Measurements from ENCODE around the gene DOCK6. TPM values are rescaled to one million over a fixed set of nuclear protein-coding genes. Genes with fewer than 3 reads are reported as not detected.
A peak's percentile ranks its signal among the peaks of the same experiment; 100 is the strongest.

Gene DOCK6
- total RNA-seq, 2 donors from 2014 or later: 0.62 to 6.1 TPM

GRCh38 chr19:11251217-11251616 lies 11.1 kb downstream of the DOCK6 start:
- no peak for ATAC-seq
- peaks cover 3% of the 10 kb centered on the region for H3K4me1 Mint-ChIP-seq

DNA sequence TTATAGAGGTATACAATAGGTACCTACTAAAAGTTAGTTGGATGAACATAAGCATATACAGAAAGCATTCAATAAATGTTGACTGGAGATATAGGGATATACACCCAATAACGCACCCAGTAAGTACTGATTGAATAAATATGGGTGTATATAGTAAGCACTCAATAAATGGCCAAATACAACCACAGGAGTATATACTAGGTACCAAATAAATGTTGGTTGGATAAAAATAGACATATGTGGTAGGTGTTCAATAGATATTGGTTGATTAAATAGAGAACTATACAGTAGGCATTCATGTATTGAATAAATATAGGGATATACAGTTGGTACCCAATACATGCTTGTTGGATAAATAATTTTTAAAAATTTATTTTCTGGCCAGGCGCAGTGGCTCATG lies 13.5 kb downstream of the DOCK6 start:
- peaks cover 4% of the 10 kb centered on the region for H3K4me1 Mint-ChIP-seq
- peaks cover 12% of the 10 kb centered on the region for H3K27me3 Mint-ChIP-seq
- ATAC-seq (no peak), DNase-seq (no peak)
- H3K36me3 Mint-ChIP-seq (ENCODE audit: low read depth): peaks cover 2% of the 10 kb centered on the region
- no peak overlapping the region for H3K27ac Mint-ChIP-seq
- no peak overlapping the region for H3K4me3 Mint-ChIP-seq
- no peaks in the 10 kb centered on the region for H3K9me3 ChIP-seq (ENCODE audit: control insufficient read depth, low read length, poor library complexity, severe bottlenecking)

More at GRCh38 chr19:11251217-11251616, 11.1 kb downstream of the DOCK6 start:
- DNase-seq: no peak
- Mint-ChIP-seq H3K36me3 (ENCODE audit: low read depth) (peaks cover 2% of the 10 kb centered on the region), H3K4me3 (no peak overlapping the region), H3K27ac (no peak overlapping the region), H3K27me3 (peaks cover 11% of the 10 kb centered on the region)
- no peaks in the 10 kb centered on the region for H3K9me3 ChIP-seq (ENCODE audit: control insufficient read depth, low read length, poor library complexity, severe bottlenecking)

DNA sequence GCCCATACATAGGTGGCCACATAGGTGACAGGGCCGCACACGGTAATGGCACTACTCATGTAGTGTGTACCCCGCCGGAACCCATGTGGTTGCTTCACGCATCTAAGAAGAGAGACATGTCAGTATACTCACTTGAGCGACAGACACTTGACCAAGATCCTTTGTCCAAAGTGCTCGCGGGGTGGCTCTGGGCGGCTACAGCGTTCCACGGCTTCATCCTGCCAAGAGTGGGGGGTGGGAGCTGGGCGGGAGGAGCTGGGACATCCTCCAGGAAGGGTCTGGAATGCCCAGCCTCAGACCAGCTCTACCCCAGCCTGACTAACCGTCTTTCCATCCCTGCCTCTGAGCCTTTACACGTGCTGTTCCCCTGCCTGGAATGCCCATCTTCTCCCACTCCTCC lies 14.4 kb downstream of the DOCK6 start:
- no peak overlapping the region for H3K27ac Mint-ChIP-seq
- H3K27me3 Mint-ChIP-seq: peaks cover 19% of the 10 kb centered on the region
- H3K4me3 Mint-ChIP-seq: no peak overlapping the region
- ATAC-seq (no peak), DNase-seq (no peak)
- H3K9me3 ChIP-seq (ENCODE audit: control insufficient read depth, low read length, poor library complexity, severe bottlenecking): no peaks in the 10 kb centered on the region
- peaks cover 7% of the 10 kb centered on the region for H3K4me1 Mint-ChIP-seq
- H3K36me3 Mint-ChIP-seq (ENCODE audit: low read depth): peaks cover 2% of the 10 kb centered on the region

- Mint-ChIP-seq H3K27ac (no peak overlapping the region), H3K4me3 (no peak overlapping the region), H3K27me3 (peaks cover 23% of the 10 kb centered on the region), H3K4me1 (peaks cover 10% of the 10 kb centered on the region), H3K36me3 (ENCODE audit: low read depth) (peaks cover 2% of the 10 kb centered on the region)
- ATAC-seq (no peak), DNase-seq (no peak)
- H3K9me3 ChIP-seq (ENCODE audit: control insufficient read depth, low read length, poor library complexity, severe bottlenecking): no peaks in the 10 kb centered on the region
Observed at GRCh38 chr19:11247391-11247790, 14.9 kb downstream of the DOCK6 start.

DNA sequence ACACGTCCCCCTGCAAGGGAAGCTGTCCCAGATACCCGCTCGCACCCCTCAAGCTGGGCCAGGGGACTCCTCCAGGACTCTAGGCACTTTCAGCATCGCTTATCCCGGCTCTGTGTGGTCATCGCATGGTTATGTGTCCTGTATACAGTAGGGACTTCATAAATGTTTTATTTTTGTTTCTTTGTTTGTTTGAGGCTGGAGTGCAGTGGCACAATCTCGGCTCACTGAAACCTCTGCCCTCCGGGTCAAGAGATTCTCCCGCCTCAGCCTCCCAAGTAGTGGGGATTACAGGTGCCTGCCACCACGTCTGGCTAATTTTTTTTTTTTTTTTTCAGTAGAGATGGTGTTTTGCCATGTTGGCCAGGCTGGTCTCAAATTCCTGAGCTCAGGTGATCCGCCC lies 15.4 kb downstream of the DOCK6 start:
- H3K27me3 Mint-ChIP-seq: peaks cover 25% of the 10 kb centered on the region
- no peak for DNase-seq
- H3K4me3 Mint-ChIP-seq: no peak overlapping the region
- H3K27ac Mint-ChIP-seq: no peak overlapping the region
- peaks cover 10% of the 10 kb centered on the region for H3K4me1 Mint-ChIP-seq
- ATAC-seq: no peak
- no peaks in the 10 kb centered on the region for H3K9me3 ChIP-seq (ENCODE audit: control insufficient read depth, low read length, poor library complexity, severe bottlenecking)
- H3K36me3 Mint-ChIP-seq (ENCODE audit: low read depth): peaks cover 2% of the 10 kb centered on the region

DNA sequence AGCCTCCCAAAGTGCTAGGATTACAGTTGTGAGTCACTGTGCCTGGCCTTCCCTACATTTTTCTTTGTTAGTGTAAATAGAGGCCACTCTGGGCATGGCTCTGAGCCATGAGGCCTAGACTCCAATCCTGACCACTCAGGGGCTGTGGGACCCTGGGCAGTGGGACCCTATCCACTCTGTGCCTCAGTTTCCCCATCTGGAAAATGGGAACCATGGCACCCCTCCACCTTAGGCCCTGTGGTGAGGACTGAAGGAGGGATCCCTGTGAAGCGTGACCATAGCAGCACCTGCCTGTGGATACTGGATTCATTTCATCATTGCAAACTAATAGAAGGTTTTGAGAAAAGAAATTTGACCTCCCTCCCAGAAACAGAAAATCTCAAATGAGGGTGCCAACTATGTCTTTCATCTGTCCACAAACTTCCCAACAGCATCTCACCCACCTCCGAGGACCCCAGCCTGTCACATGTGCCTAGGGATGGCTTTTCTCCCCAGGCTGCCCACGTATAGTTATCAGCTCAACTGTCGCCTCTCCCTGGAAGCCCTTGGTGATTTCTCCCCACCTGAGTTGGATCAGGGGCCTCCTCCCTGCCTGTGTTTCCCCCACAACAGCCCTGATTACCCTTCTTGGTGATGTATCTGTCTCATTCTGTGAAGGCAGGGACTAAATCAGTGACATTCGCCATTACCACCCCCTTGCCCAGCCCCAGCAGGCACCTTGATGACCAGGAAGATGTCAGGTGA lies 17.3 kb downstream of the DOCK6 start:
- Mint-ChIP-seq H3K27ac (no peak overlapping the region), H3K27me3 (peaks cover 35% of the 10 kb centered on the region), H3K36me3 (ENCODE audit: low read depth) (peaks cover 2% of the 10 kb centered on the region), H3K4me3 (no peak overlapping the region), H3K4me1 (peaks cover 10% of the 10 kb centered on the region)
- no peaks in the 10 kb centered on the region for H3K9me3 ChIP-seq (ENCODE audit: control insufficient read depth, low read length, poor library complexity, severe bottlenecking)
- ATAC-seq (no peak), DNase-seq (no peak)

- no peak overlapping the region for H3K27ac Mint-ChIP-seq
- DNase-seq (no peak), ATAC-seq (no peak)
- H3K4me3 Mint-ChIP-seq: no peak overlapping the region
- H3K36me3 Mint-ChIP-seq (ENCODE audit: low read depth): peaks cover 2% of the 10 kb centered on the region
- H3K4me1 Mint-ChIP-seq: peaks cover 10% of the 10 kb centered on the region
- peaks cover 35% of the 10 kb centered on the region for H3K27me3 Mint-ChIP-seq
- H3K9me3 ChIP-seq (ENCODE audit: control insufficient read depth, low read length, poor library complexity, severe bottlenecking): no peaks in the 10 kb centered on the region
Observed at GRCh38 chr19:11243798-11244169, 18.5 kb downstream of the DOCK6 start.

- no peak overlapping the region for H3K4me3 Mint-ChIP-seq
- peaks cover 30% of the 10 kb centered on the region for H3K27me3 Mint-ChIP-seq
- DNase-seq: peak; percentile 73 to 79 (median 78)
- H3K4me1 Mint-ChIP-seq: peaks cover 10% of the 10 kb centered on the region
- peak; percentile 98 for ATAC-seq
- H3K9me3 ChIP-seq (ENCODE audit: control insufficient read depth, low read length, poor library complexity, severe bottlenecking): no peaks in the 10 kb centered on the region
- H3K36me3 Mint-ChIP-seq (ENCODE audit: low read depth): peaks cover 2% of the 10 kb centered on the region
- no peak overlapping the region for H3K27ac Mint-ChIP-seq
Observed at GRCh38 chr19:11242864-11243797, 19.2 kb downstream of the DOCK6 start.

- Mint-ChIP-seq H3K36me3 (ENCODE audit: low read depth) (peaks cover 2% of the 10 kb centered on the region), H3K27me3 (peaks cover 30% of the 10 kb centered on the region), H3K27ac (no peak overlapping the region), H3K4me1 (peaks cover 10% of the 10 kb centered on the region), H3K4me3 (no peak overlapping the region)
- no peaks in the 10 kb centered on the region for H3K9me3 ChIP-seq (ENCODE audit: control insufficient read depth, low read length, poor library complexity, severe bottlenecking)
- DNase-seq: no peak
- no peak for ATAC-seq
Observed at GRCh38 chr19:11242025-11242424, 20.3 kb downstream of the DOCK6 start.

GRCh38 chr19:11240008-11240444 lies 22.3 kb downstream of the DOCK6 start:
- H3K27ac Mint-ChIP-seq: no peak overlapping the region
- H3K4me3 Mint-ChIP-seq: no peak overlapping the region
- ATAC-seq (no peak), DNase-seq (no peak)
- no peaks in the 10 kb centered on the region for H3K9me3 ChIP-seq (ENCODE audit: control insufficient read depth, low read length, poor library complexity, severe bottlenecking)
- peaks cover 24% of the 10 kb centered on the region for H3K27me3 Mint-ChIP-seq
- H3K36me3 Mint-ChIP-seq (ENCODE audit: low read depth): no peaks in the 10 kb centered on the region
- H3K4me1 Mint-ChIP-seq: peaks cover 6% of the 10 kb centered on the region

DNA sequence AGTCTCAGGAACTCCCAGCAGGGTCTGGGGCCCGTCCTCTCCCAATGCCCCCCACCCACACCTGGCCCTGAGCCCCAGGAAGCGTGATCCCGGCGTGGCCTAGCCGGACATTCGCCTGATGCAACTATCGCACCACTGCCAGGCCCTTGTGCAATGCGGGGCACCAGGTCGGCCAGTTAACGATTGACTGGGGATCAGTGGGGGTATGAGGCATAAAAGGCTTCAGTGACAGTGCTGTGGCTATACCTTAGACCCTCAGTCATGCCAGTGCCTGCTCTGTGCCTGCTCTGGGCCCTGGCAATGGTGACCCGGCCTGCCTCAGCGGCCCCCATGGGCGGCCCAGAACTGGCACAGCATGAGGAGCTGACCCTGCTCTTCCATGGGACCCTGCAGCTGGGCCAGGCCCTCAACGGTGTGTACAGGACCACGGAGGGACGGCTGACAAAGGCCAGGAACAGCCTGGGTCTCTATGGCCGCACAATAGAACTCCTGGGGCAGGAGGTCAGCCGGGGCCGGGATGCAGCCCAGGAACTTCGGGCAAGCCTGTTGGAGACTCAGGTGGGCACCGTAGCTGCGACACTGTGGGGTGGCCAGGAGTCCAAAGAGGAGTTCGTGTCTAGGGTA lies 22.8 kb downstream of the DOCK6 start, which contains the start of gene ANGPTL8:
Gene ANGPTL8 (plus strand): TSS at position 243 of the 624 bp plus-strand sequence. CDS start 19 bp downstream, at position 262.
- Mint-ChIP-seq H3K4me1 (peaks cover 6% of the 10 kb centered on the region), H3K36me3 (ENCODE audit: low read depth) (no peaks in the 10 kb centered on the region), H3K27ac (no peak within 1 kb of the TSS), H3K4me3 (no peak within 1 kb of the TSS), H3K27me3 (peaks cover 24% of the 10 kb centered on the region)
- DNase-seq (no peak), ATAC-seq (no peak)
- H3K9me3 ChIP-seq (ENCODE audit: control insufficient read depth, low read length, poor library complexity, severe bottlenecking): no peaks in the 10 kb centered on the region

GRCh38 chr19:11238781-11239376 lies 23.4 kb downstream of the DOCK6 start:
- ATAC-seq (no peak), DNase-seq (no peak)
- Mint-ChIP-seq H3K4me1 (peaks cover 6% of the 10 kb centered on the region), H3K4me3 (no peak overlapping the region), H3K27me3 (peaks cover 24% of the 10 kb centered on the region), H3K36me3 (ENCODE audit: low read depth) (no peaks in the 10 kb centered on the region), H3K27ac (no peak overlapping the region)
- no peaks in the 10 kb centered on the region for H3K9me3 ChIP-seq (ENCODE audit: control insufficient read depth, low read length, poor library complexity, severe bottlenecking)

DNA sequence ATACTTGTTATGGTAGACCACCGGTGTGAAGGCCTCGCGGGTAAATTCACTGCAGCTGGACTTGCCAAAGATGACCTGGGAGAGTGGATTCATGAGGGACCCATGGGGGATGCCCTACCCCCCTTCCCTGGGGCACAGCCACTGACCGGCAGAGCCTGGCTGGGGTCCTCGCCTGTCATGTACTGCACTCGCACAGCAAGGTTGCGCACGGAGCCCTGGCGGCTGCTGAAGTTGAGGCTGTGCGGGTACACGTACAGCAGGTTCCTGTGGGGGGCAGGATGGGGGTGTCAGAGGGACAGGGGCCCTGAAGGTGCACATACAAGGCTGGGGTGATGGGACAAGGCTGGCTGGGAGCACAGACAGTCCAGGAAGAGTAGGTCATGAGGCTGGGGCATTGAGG lies 24.3 kb downstream of the DOCK6 start:
- DNase-seq (no peak), ATAC-seq (no peak)
- no peaks in the 10 kb centered on the region for H3K9me3 ChIP-seq (ENCODE audit: control insufficient read depth, low read length, poor library complexity, severe bottlenecking)
- no peak overlapping the region for H3K4me3 Mint-ChIP-seq
- H3K27me3 Mint-ChIP-seq: peaks cover 17% of the 10 kb centered on the region
- no peak overlapping the region for H3K27ac Mint-ChIP-seq
- H3K4me1 Mint-ChIP-seq: peaks cover 3% of the 10 kb centered on the region
- no peaks in the 10 kb centered on the region for H3K36me3 Mint-ChIP-seq (ENCODE audit: low read depth)
